A673 (cell line): ENCODE results near the gene DIRAS1.

ENCODE experiments used
- CTCF ChIP-seq: fragments of 300-800, 200-600 bp; sonication (generic); conservative IDR thresholded peaks from 2 replicates; pipeline ENCODE4 v1.5.1; 2017; ENCODE audit warnings: low read depth, mild to moderate bottlenecking, antibody characterized with exemption, low read length, moderate library complexity, mixed read lengths
- EZH2 ChIP-seq: fragments of 200-600 bp; sonication (generic); IDR thresholded peaks from 2 replicates; pipeline ENCODE4 v1.6.1; 2017; ENCODE audit warnings: borderline replicate concordance, low read depth, mild to moderate bottlenecking, mixed read lengths, antibody characterized with exemption, low read length; ENCODE audit not compliant: poor library complexity, severe bottlenecking

GRCh38 chr19:2765376-2765775, 44.2 kb upstream of the DIRAS1 start:
- TF ChIP-seq CTCF (no peak), EZH2 (no peak)
